Heart left ventricle (tissue), 16 donors: ENCODE results near the gene DDC. TPM values are rescaled to one million over a fixed set of nuclear protein-coding genes. Genes with fewer than 3 reads are reported as not detected.

Source experiments
- ATAC-seq, 4 donors: fragments of 200-7000 bp; cut with Tn5 transposase; one replicate each; pipeline ENCODE4 v1.9.1; 2020 to 2022; ENCODE audit warnings: moderate library complexity in 4 of 4, mild to moderate bottlenecking in 3 of 4, moderate number of reproducible peaks in 1 of 4
- DNase-seq, 5 donors: peaks; one replicate each; pipeline ENCODE4 v3.0.0-alpha.2; 2020
- H3K27ac ChIP-seq, 12 donors: fragments of 200-600 bp; sonication (generic) in 4 of 12; one replicate each; pipeline versions ENCODE4 v1.5.0 to v1.8.0; 2016 to 2022; ENCODE audit warnings: mild to moderate bottlenecking in 2 of 12
- H3K27me3 ChIP-seq, 9 donors: fragments of 200-600 bp; sonication (generic) in 2 of 9; one replicate each; pipeline versions ENCODE4 v1.5.1 to v1.8.0; 2016 to 2022; ENCODE audit warnings: mild to moderate bottlenecking in 3 of 9
- H3K36me3 ChIP-seq, 9 donors: fragments of 200-600 bp; sonication (generic) in 2 of 9; one replicate each; pipeline versions ENCODE4 v1.5.0 to v1.8.0; 2018 to 2022; ENCODE audit warnings: mild to moderate bottlenecking in 2 of 9
- H3K4me1 ChIP-seq, 12 donors: fragments of 200-600 bp; sonication (generic) in 4 of 12; one replicate each; pipeline versions ENCODE4 v1.5.0 to v1.8.0; 2016 to 2022; ENCODE audit warnings: mild to moderate bottlenecking in 3 of 12
- H3K4me3 ChIP-seq, 12 donors: fragments of 200-600 bp; sonication (generic) in 4 of 12; one replicate each; pipeline versions ENCODE4 v1.5.0 to v1.8.0; 2017 to 2022; ENCODE audit warnings: mild to moderate bottlenecking in 9 of 12, moderate library complexity in 4 of 12
- H3K9me3 ChIP-seq, 12 donors: fragments of 200-600 bp; sonication (generic) in 4 of 12; one replicate each; pipeline versions ENCODE4 v1.5.0 to v1.8.0; 2016 to 2022; ENCODE audit warnings: mild to moderate bottlenecking in 1 of 12
- CTCF ChIP-seq, 12 donors: fragments of 200-600 bp; sonication (generic) in 4 of 12; IDR thresholded peaks; one replicate each; pipeline versions ENCODE4 v1.5.0 to v1.8.0; 2018 to 2022; ENCODE audit warnings: antibody characterized with exemption in 12 of 12, mild to moderate bottlenecking in 5 of 12
- POLR2A ChIP-seq, 2 donors: fragments of 450-650 bp; IDR thresholded peaks; one replicate each; pipeline ENCODE4 v1.6.1; 2017; ENCODE audit warnings: antibody characterized with exemption in 2 of 2, mild to moderate bottlenecking in 2 of 2, moderate library complexity in 2 of 2
- WGBS, 4 donors: extraction: QIAGEN DNeasy Blood & Tissue Kit in 2 of 4; methylation state at CpG; one replicate each; pipeline versions ENCODE4 v1.1.5 to v1.1.7; 2013 to 2018; 5-methylcytosine and 5-hydroxymethylcytosine counted together
- intact Hi-C, 10 donors: fragments of 100-400 bp; cut with DNase I; formaldehyde crosslinking; loops; one replicate each; pipeline versions ENCODE4 v1.11.1 to v1.14.2; 2022
- polyA plus RNA-seq, 2 donors: library from polyadenylated mRNA; stranded (reverse); fragments of 200-250 nt; gene quantifications; one replicate each; pipeline ENCODE4 v1.2.3, GENCODE V29; 2013
- total RNA-seq, 9 donors: library from RNA; depleted of rRNA in 2 of 9; stranded (reverse); fragments of >200 nt in 2 of 9; fragmentation: NEBNext Ultra II Directional in 3 of 9; extraction: Animal tissue kit (Norgen Biotek cat#: 25700) in 3 of 9; gene quantifications; one replicate each; pipeline versions ENCODE4 v1.1.0 to v1.2.4, GENCODE V29; 2016 to 2023
- donor health status: ischemic (EF 13 %, LVEDD 7.1; RV severe dilation, severe dysfunction).
- donor health status: healthy with polysubstance abuse.
- donor health status: DM: no; HTN: yes; CAD: no.
- donor health status: DM: no; HTN: no; CAD: no.
- donor health status: ischemic (EF 25% LVEDD 6.9; RV normal size, moderate dysfunction).
- donor health status: ischemic (EF 25% LVEDD 5.7; RV mildly dilated, moderate dysfunction).
- donor health status: healthy.
- donor health status: DM: yes; HTN: yes; CAD: no.
- donor health status: ischemic (EF 35%, LVEDD 5.7; RV mildly dilated, moderate dysfunction).
- donor health status: nonischemic (EF 11% LVEDD 7.7; RV severe dilation, severe dysfunction).
- donor health status: DM: yes; HTN: yes; CAD: no.
- donor health status: PGD.
- donor health status: ischemic (EF 29% LVEDD 5.4; RV normal size, mild dysfunction).
- donor health status: nonischemic (EF 23%, LVEDD 6.1; RV moderate dilation, normal function).

The DDC gene
- total and polyA plus RNA-seq, 11 donors: 0.08 TPM; not detected in 10

GRCh38 chr7:50496569-50496968 lies 68.6 kb downstream of the DDC start:
- 69 to 72% (median 71%) methylated on average over 6 of the region's 6 CpGs for WGBS, 4 donors
- no peak for ATAC-seq
- H3K27ac ChIP-seq: no peak overlapping the region

GRCh38 chr7:50495746-50496145 lies 69.5 kb downstream of the DDC start:
- no peak for ATAC-seq
- H3K4me3 ChIP-seq: no peak overlapping the region
- intact Hi-C loops: no loop called here
- H3K9me3 ChIP-seq: no peaks in the 10 kb centered on the region
- peaks cover 0 to 3% (median 0%) of the 10 kb centered on the region in 9 donors for H3K27me3 ChIP-seq
- TF ChIP-seq POLR2A (IDR thresholded peaks at IDR 0.05) (no peak), CTCF (IDR thresholded peaks at IDR 0.05) (no peak)
- H3K4me1 ChIP-seq: peaks cover 0 to 16% (median 0%) of the 10 kb centered on the region in 12 donors
- no peak overlapping the region for H3K27ac ChIP-seq
- 70 to 79% (median 74%) methylated on average over 3 of the region's 3 CpGs for WGBS, 4 donors
- H3K36me3 ChIP-seq: no peaks in the 10 kb centered on the region
- no peak for DNase-seq

More at GRCh38 chr7:50496569-50496968, 68.6 kb downstream of the DDC start:
- TF ChIP-seq CTCF (IDR thresholded peaks at IDR 0.05) (no peak), POLR2A (IDR thresholded peaks at IDR 0.05) (no peak)
- intact Hi-C loops: no loop called here
- no peak for DNase-seq
- peaks cover 0 to 3% (median 0%) of the 10 kb centered on the region in 9 donors for H3K27me3 ChIP-seq
- H3K4me1 ChIP-seq: peaks cover 0 to 16% (median 1%) of the 10 kb centered on the region in 12 donors
- H3K36me3 ChIP-seq: no peaks in the 10 kb centered on the region
- H3K4me3 ChIP-seq: no peak overlapping the region
- no peaks in the 10 kb centered on the region for H3K9me3 ChIP-seq

GRCh38 chr7:50492770-50493519 lies 72.3 kb downstream of the DDC start:
- Histone ChIP-seq H3K9me3 (peaks cover 0 to 5% (median 0%) of the 10 kb centered on the region in 12 donors), H3K27me3 (peaks cover 0 to 3% (median 0%) of the 10 kb centered on the region in 9 donors), H3K4me1 (peaks cover 0 to 16% (median 0%) of the 10 kb centered on the region in 12 donors), H3K27ac (no peak overlapping the region), H3K36me3 (no peaks in the 10 kb centered on the region), H3K4me3 (no peak overlapping the region)
- DNase-seq: no peak
- ATAC-seq: no peak
- intact Hi-C loops: no loop called here
- TF ChIP-seq POLR2A (IDR thresholded peaks at IDR 0.05) (no peak), CTCF (IDR thresholded peaks at IDR 0.05) (no peak)
- 91 to 93% (median 91%) methylated on average over 30 of the region's 30 CpGs for WGBS, 4 donors

- WGBS, 4 donors: 70 to 86% (median 79%) methylated on average over 1 of the region's 1 CpG
- peaks cover 0 to 3% (median 0%) of the 10 kb centered on the region in 9 donors for H3K27me3 ChIP-seq
- DNase-seq: no peak
- H3K4me1 ChIP-seq: peaks cover 0 to 8% (median 0%) of the 10 kb centered on the region in 12 donors
- no peaks in the 10 kb centered on the region for H3K36me3 ChIP-seq
- ATAC-seq: no peak
- intact Hi-C loops: no loop called here
- no peak overlapping the region for H3K27ac ChIP-seq
- TF ChIP-seq CTCF (IDR thresholded peaks at IDR 0.05) (no peak), POLR2A (IDR thresholded peaks at IDR 0.05) (no peak)
- H3K9me3 ChIP-seq: peaks cover 0 to 5% (median 0%) of the 10 kb centered on the region in 12 donors
- H3K4me3 ChIP-seq: no peak overlapping the region
Observed at GRCh38 chr7:50491943-50492342, 73.3 kb downstream of the DDC start.
